ENCODE data around the gene IMMP2L. TPM values are rescaled to one million over a fixed set of nuclear protein-coding genes. Genes with fewer than 3 reads are reported as not detected.

IMMP2L gene
- total and polyA plus RNA-seq, 2 of the 8 experiments (the other 6 are each of a cell fraction or from before 2014, with no cell fraction given): 2.3 to 10.1 TPM

- CTCF ChIA-PET (ENCODE audit: partially characterized antibody): no interaction called here
These were observed 705.2 kb downstream of the IMMP2L start for GRCh38 chr7:110857106-110857505.

More at GRCh38 chr7:110857106-110857505, 705.2 kb downstream of the IMMP2L start:
- no peaks in the 10 kb centered on the region for H3K23me2 ChIP-seq (ENCODE audit: low read depth, low read length)
- no peak for TF ChIP-seq FOSL1 (IDR thresholded peaks at IDR 0.05; ENCODE audit: insufficient read depth, low read depth, low read length)
- no peak for TF ChIP-seq NRF1 (IDR thresholded peaks at IDR 0.05; ENCODE audit: low read depth, low read length)
- POLR2A ChIA-PET (ENCODE audit: partially characterized antibody): no interaction called here
- H2BK120ac ChIP-seq (replicated peaks; ENCODE audit: low read depth, low read length): no peak overlapping the region
- H2AK5ac ChIP-seq (ENCODE audit: low read depth, low read length): no peak overlapping the region; the same call in 1 of the 2 replicates
- FAIRE-seq: no peak
- H3K4me2 ChIP-seq (ENCODE audit: insufficient read depth in 1 of 2, low read depth in 2 of 2, low read length in 2 of 2): peak overlapping the region in 1 of 2 experiments; percentile 44; a peak in 1 of 4 replicates
- no peak overlapping the region for H2BK15ac ChIP-seq (ENCODE audit: low read length)
- no peak for DNase-seq (ENCODE audit: low read depth in 1 of 2, low spot score in 2 of 2)
- no peak overlapping the region for H4K91ac ChIP-seq (replicated peaks; ENCODE audit: insufficient read length, low read length)
- H3K14ac ChIP-seq (ENCODE audit: insufficient read length): no peak overlapping the region
- no peak overlapping the region for H2BK20ac ChIP-seq (ENCODE audit: low read length)
- no peak overlapping the region for H3K18ac ChIP-seq (ENCODE audit: extremely low read depth, low read length)
- H2BK12ac ChIP-seq (ENCODE audit: low read depth, low read length): peak overlapping the region; percentile 72; the same call in 1 of the 2 replicates
- no peak overlapping the region for H3K9ac ChIP-seq (replicated peaks in 1 of 4; ENCODE audit: extremely low read depth in 1 of 4, low read depth in 3 of 4, low read length in 3 of 4)
- H4K20me1 ChIP-seq (replicated peaks in 1 of 2; ENCODE audit: control insufficient read depth in 1 of 2, insufficient read depth in 2 of 2, low read length in 2 of 2): no peaks in the 10 kb centered on the region
- H4K8ac ChIP-seq (ENCODE audit: extremely low read depth, insufficient read depth, low read length): no peak overlapping the region
- no peaks in the 10 kb centered on the region for H3K79me2 ChIP-seq (ENCODE audit: control insufficient read depth in 1 of 2, insufficient read depth in 2 of 2, low read length in 2 of 2)
- H3K4me1 ChIP-seq (replicated peaks in 1 of 4; ENCODE audit: control insufficient read depth in 3 of 4, insufficient read depth in 4 of 4, low read length in 3 of 4): peaks cover 0 to 14% (median 4%) of the 10 kb centered on the region in 4 experiments; a peak in 4 of 7 replicates
- H3K4ac ChIP-seq (replicated peaks; ENCODE audit: insufficient read length, low read depth, low read length): no peak overlapping the region
- no peak overlapping the region for H3K23ac ChIP-seq (ENCODE audit: insufficient read length)
- H3K9me3 ChIP-seq (ENCODE audit: insufficient read depth in 2 of 2, low read depth in 1 of 2, low read length in 1 of 2): no peaks in the 10 kb centered on the region
- H3K27me3 ChIP-seq (replicated peaks in 1 of 4; ENCODE audit: control insufficient read depth in 3 of 4, extremely low read depth in 1 of 4, insufficient read depth in 3 of 4, low read length in 3 of 4): no peaks in the 10 kb centered on the region
- peak overlapping the region; percentile 67 for H2BK5ac ChIP-seq (ENCODE audit: low read depth, low read length)
- no peak overlapping the region for H3K27ac ChIP-seq (ENCODE audit: low read depth, low read length)
- no peaks in the 10 kb centered on the region for H3K36me3 ChIP-seq (ENCODE audit: control insufficient read depth in 2 of 4, insufficient read depth in 4 of 4, low read length in 3 of 4)
- no peaks in the 10 kb centered on the region for H3K79me1 ChIP-seq (ENCODE audit: low read depth, low read length)
- no peak overlapping the region for H3K56ac ChIP-seq (replicated peaks; ENCODE audit: insufficient read length, low read depth, low read length)
- H2AFZ ChIP-seq (ENCODE audit: low read length): no peak overlapping the region
- no peak overlapping the region; a peak in 1 of 8 replicates for H3K4me3 ChIP-seq (ENCODE audit: extremely low read depth in 1 of 4, insufficient read depth in 2 of 4, low read depth in 3 of 4, low read length in 4 of 4)
- H4K5ac ChIP-seq (ENCODE audit: insufficient read length, low read depth, low read length): no peak overlapping the region

Measured in H1 (cell line).